Superior temporal gyrus (tissue), 1 donor: ENCODE measurements around the gene ZMYND8.
"Not testable (repeated sequence)": the region's sequence is repeated elsewhere in the genome, so short reads cannot be mapped to it uniquely, and the experiment has no call there.

ENCODE experiments used
- DNase-seq: peaks from one replicate; pipeline ENCODE4 v3.0.0-alpha.2; 2016; ENCODE audit errors: extremely low spot score

Gene ZMYND8

GRCh38 chr20:47225458-47225857 is 131.0 kb downstream of the ZMYND8 start:
- DNase-seq = no peak

GRCh38 chr20:47224857-47225256 is 131.6 kb downstream of the ZMYND8 start:
- no peak for DNase-seq

DNA sequence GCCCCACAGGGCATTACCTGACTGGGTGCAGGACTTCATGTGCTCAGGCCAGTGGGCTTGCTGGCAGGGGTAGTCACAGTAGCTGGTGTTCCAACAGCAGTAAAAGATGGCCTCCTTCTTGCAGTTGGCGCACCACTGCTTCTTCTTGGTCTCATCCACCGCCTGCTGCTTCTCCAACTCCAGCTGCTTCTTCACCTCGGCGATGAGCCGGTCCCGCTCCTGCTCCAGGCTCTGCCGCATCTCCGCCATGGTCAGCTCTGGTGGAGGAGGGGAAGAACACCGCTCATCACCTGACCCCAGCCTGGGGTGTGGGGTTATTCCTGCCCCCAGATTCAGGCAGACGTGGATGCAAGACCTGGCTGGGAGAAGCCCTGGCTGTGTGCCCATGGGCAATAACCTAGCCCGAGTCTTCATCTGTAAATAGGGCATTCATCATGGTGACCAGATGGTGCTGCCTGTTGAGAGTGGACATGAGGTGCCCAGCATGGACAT is 132.2 kb downstream of the ZMYND8 start:
- DNase-seq = peak; percentile 6

DNA sequence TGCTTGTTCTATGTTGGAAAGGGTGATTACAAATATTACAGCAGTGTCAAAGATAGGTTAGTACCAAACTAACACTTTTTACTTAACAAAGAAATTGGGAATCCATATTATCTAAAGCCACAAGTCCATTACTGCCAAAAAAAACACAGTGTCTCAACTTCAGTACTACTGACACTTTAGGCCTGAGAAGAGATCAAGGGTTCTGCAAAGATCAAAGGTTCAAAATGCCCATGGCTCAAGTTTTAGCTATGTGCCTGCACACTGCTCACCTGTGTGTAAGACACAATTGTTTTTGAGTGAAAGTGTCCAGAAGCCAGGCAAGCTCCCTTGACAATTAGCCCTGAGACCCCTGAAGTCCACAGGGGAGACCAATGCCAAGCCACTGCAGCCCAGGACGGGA is 132.6 kb downstream of the ZMYND8 start:
- peak; percentile 3 for DNase-seq

DNA sequence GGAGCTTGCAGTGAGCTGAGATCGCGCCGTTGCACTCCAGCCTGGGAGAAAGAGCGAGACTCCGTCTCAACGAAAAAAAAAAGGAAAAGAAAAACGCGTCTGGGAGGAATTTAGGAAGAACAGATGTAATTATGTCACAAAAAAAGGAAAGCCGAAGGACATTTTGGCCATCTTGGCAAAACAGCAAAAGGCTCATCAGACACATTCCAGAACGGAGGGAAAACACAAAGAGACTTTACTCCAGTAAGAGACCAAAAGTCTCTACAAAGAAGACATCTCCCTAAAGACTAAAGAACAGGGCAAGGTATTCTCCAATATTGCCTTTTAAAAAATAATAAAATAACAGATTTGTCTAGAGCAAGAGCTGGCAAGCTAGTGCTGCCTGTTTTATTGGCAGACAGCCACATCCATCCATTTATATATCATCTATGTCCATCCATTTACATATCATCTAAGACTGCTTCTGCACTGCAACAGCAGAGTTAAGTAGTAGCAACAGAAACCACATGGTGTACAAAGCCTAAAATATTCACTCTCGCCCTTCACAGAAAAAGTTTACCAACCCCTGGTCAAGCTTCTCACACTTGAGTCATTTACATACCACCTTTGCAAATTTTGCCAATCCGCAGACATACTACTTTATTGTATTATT is 133.9 kb downstream of the ZMYND8 start:
- peak; percentile 9 for DNase-seq

DNA sequence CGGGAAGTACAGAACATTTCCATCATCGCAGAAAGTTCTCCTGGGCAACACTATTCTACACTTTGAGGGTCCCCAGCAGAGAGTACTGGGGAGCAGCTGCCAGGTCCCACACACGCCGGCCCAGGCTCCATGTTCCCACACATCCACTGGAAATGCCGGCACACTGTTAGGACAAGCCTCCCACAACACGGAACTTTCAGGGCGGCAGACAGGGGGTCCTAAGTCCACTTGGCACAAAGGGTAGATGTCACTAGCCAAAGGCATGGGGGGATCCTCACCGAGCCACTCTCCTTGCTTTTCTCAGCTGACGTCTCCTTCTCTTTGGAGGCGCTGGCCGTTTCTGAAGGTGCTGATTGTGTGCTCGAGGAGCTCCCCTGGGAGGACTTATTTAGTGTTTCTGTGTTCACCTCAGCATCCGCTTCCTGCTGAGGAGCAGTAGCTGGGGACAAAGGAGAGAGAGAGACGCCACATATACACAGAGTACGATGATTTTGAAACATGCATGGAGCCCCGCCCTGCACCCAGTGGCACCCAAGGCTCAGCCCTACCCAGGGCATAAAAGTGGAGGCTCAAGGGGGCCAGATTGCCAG is 135.4 kb downstream of the ZMYND8 start:
- no peak for DNase-seq

DNA sequence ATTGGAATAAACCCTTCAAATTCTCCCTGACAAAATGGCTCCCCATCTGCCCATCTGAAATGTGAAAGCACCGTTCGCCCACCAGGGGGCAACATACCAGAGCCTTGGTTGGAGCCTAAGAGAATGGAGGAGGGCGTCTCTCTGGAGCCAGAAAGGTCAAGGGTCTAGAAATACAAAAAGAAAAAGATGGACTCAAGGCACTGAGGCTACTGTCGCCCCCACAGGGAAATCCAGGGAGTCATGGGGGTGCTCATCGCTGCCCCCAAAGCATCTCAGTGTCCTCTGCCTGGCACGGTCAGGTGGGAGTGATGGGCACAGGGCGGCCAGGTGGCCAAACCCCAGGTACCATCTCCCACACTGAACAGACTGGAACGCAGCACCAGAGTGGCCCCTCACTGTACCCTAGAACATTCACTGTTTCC is 136.3 kb downstream of the ZMYND8 start:
- DNase-seq = no peak

DNA sequence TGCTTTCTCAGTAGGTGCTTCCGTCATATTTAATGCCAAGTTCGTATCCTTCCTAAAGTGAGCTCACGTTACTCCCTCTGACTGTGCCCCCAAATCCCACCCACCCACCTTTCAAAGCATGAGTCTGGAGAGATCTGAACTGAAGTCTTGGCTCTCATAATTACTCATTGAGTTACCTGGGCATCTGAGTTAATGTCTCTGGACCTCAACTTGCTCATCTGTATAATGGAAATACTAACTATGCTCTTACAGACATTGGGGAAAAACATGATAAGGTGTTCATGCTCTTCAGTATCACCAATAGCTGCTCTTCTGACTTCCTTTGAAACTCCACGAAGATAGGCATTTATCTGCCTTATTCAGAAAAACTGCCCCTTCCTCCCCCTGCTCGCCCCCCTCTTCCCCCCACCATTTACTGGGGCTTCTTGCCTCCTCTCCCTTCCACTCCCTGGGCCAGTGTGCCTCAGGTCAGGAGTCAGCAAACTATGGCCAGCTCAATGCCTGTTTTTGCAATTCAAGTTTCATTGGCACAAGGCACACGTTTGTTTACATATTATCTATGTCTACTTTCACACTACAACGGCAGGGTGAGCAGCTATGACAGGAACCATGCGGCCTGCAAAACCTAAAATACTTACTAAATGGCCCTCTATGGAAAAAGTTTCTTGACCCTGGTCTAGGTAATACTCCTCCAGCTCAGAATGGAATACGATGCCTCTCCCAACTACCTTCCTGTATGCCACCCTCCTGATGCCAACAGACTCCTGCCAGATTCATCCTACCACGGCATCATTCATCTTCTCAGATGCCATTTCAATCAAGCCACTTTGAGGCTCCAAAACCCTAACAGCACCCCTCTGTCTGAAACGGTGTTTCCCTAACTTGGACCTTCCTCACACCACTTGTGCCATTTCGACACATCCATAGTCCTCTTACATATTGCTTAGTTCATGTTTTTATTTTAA is 138.7 kb downstream of the ZMYND8 start:
- DNase-seq = no peak

DNA sequence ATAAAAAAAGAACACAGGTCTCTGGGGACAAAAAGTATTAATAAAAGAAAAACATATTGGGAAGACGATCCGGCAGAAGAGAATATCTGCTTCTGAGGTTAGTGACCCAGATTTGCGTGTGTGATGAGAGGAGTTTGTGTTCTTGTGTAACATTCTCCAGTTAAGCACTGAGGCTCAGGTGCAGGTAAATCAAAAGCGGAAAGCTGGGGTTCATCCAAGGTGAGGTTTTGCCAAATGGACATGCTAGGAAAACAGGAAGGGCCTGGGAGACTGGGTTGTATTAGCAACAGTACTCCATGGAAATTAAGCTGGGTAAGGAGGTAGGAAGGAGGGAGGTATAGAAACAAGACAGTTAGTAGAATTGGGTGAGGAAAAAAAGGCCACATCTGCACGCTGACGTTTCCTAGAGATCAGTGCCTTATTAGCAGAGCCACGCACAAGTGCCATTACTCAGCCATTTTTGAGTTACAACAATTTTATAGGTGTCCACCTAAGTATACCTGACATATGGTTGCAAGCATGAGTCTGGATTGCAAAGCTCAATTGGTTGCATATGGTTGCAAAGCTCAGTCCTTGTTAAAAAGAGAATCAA is 139.6 kb downstream of the ZMYND8 start:
- DNase-seq = no peak

DNA sequence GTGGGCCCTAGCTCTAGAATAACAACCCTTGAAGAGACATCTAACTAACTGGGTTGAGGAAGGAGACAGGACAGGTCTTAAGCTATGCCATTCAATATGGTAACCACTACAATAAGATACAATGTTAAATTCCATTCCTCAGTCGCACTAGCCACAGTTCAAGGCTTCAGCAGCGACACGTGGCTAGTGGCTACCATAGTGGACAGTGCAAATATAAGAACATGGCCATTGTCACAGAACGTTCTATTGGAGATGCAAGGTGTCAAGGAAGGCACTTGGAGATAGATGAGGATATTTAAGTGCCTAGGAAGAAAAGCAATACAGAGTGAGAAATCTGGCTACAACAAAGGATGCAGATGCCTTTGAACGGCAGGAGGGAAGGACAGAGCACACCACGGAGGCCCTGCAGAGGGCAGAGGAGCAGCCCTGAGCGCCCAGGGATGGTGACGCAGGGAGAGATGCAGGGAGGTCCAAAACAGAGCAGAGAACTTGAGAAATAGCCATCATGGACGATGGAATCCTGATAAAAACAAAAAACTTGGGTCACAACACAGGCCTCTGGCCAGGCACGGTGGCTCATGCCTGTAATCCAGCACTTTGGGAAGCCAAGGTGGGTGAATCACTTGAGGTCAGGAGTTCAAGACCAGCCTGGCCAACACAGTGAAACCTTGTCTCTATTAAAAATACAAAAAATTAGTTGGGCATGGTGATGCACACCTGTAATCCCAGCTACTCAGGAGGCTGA is 140.7 kb downstream of the ZMYND8 start:
- DNase-seq = no peak

GRCh38 chr20:47213966-47214365 is 142.5 kb downstream of the ZMYND8 start:
- no peak for DNase-seq

DNA sequence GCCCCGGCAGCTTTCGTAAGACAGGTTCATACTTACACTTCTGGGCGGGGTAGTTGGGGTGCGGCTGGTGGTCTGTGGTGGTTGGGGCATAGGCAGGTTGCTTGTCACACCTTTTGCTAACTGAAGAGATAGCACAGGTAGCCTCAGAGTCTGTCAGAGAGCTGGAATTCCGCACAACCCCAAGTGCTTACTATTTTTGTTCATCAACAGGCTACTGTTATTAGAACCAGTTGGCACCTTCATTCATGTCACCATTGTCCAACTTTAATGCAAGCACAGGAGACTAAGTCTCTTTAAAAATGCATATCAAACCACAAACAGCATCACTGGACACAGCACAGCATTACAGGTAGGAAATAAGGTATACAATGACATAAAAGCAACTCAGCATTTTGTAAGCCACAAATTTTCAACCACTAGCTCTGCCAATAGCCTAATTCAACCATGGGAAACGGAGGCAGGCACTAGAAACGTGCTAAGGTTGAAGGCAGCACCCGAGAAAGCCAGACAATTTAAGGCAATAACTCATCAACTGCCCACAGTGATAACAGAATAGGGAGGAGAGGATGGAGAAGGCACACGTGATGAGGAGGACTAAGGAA is 143.8 kb downstream of the ZMYND8 start:
- DNase-seq = no peak

GRCh38 chr20:47211036-47211435 is 145.5 kb downstream of the ZMYND8 start:
- DNase-seq = no peak

DNA sequence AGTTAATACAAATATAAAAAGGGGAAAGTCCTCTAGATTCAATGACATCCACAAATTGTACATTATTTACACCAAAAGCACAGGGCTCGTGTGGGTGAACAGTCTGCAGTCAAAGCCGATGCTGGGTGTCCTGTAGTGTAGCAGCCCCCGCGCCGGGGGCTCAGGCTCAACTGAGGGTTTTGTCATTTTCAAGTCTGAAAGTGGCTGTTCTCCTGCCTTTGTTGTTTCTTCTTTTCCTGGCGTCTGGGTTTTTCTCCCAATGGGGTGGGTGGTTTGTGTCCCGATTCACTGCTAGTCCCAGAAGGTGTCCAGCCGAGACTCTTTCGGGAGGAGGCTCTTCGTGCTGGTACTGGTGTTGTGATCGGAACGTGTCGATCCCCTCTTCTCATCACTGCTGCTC is 146.0 kb downstream of the ZMYND8 start:
- DNase-seq = no peak

GRCh38 chr20:47209982-47210381 is 146.5 kb downstream of the ZMYND8 start:
- DNase-seq = no peak

- no peak for DNase-seq
Observed at GRCh38 chr20:47208534-47209174, 147.8 kb downstream of the ZMYND8 start.

DNA sequence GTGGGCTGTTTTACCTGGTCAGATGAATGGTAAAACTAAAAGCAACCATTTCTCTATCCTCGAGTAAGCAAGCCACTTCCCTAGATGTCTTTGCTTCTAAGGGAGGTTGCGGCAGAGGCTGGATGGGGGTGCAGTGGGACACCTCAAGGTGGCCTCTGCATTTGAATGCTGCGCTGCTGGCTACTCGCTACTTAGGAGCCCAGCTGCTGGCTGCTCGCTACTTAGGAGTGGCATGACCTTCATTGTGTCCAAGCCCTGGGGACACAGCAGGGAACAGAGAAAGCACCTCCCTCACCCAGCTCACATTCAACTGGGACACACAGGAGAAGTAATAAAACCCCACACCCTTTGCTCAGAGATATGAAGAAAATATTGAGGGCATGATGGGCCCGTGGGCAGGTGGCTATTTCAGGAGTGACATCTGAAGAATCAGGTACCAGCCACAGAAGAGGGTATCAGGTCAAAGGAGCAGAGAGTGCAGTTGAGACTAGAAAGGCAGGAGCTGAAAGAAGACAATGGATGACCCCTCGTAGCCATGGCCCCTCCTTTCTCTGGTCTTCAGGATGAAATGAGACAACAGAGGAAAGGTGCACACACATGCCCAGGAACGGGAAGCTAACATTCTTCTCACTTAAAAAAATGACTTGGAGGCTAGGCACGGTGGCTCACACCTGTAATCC is 149.4 kb downstream of the ZMYND8 start:
- DNase-seq = no peak

DNA sequence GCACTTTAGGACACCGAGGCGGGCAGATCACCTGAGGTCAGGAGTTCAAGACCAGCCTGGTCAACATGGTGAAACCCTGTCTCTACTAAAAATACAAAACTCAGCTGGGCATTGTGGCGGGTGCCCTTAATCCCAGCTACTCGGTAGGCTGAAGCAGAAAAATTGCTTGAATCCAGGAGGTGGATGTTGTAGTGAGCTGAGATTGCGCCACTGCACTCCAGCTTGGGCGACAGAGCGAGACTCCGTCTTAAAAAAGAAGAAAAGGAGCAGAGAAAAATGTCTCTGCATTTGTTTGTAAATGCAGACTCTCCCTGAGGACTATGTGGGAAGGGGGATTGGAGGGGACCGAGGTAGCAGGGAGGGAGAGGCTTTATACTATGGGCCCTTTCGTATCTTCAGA is 149.9 kb downstream of the ZMYND8 start:
- DNase-seq = not testable (repeated sequence)

GRCh38 chr20:47205577-47206123 is 150.8 kb downstream of the ZMYND8 start:
- no peak for DNase-seq

- DNase-seq = not testable (repeated sequence)
Observed at GRCh38 chr20:47204850-47205122, 151.7 kb downstream of the ZMYND8 start.
